Fibroblast of lung (primary cell): ENCODE results near the gene CSNK2A2. TPM values are rescaled to one million over a fixed set of nuclear protein-coding genes. Genes with fewer than 3 reads are reported as not detected.

Source experiments
- DNase-seq, 2 donors: peaks; one replicate each; pipeline versions ENCODE4 v3.0.0 to v3.0.0-alpha.2; 2010; ENCODE audit warnings: low read depth in 2 of 2
- H2AFZ ChIP-seq: 2 replicates; pipeline ENCODE4 v1.5.1; 2012; ENCODE audit warnings: low read length, control low read depth, inconsistent platforms
- H3K27ac ChIP-seq: 2 replicates; pipeline ENCODE4 v1.5.1; 2011; ENCODE audit warnings: low read length, control low read depth; ENCODE audit not compliant: insufficient read depth
- H3K27me3 ChIP-seq: 2 replicates; pipeline ENCODE4 v1.5.1; 2011; ENCODE audit warnings: mild to moderate bottlenecking, low read length; ENCODE audit not compliant: control insufficient read depth, insufficient read depth
- H3K36me3 ChIP-seq: 2 replicates; pipeline ENCODE4 v1.5.1; 2011; ENCODE audit warnings: low read length; ENCODE audit not compliant: control insufficient read depth, insufficient read depth
- H3K4me1 ChIP-seq: 2 replicates; pipeline ENCODE4 v1.5.1; 2011; ENCODE audit warnings: low read length; ENCODE audit not compliant: control insufficient read depth, insufficient read depth; ENCODE audit errors: extremely low read depth
- H3K4me2 ChIP-seq: 2 replicates; pipeline ENCODE4 v1.5.1; 2011; ENCODE audit warnings: low read length, control low read depth; ENCODE audit not compliant: insufficient read depth; ENCODE audit errors: extremely low read depth
- H3K4me3 ChIP-seq, 4 experiments: fragments of 200-600 bp in 1 of 4; sonication (generic) in 1 of 4; replicated peaks in 1 of 4; 2 replicates each; pipeline ENCODE4 v1.5.1; 2011 to 2016; ENCODE audit warnings: low read length in 4 of 4, low read depth in 3 of 4, mild to moderate bottlenecking in 3 of 4, control low read depth in 2 of 4, inconsistent platforms in 1 of 4, mixed read lengths in 1 of 4; ENCODE audit not compliant: insufficient read depth in 1 of 4; ENCODE audit errors: control extremely low read depth in 1 of 4
- H3K79me2 ChIP-seq: 2 replicates; pipeline ENCODE4 v1.5.1; 2012; ENCODE audit warnings: mild to moderate bottlenecking, low read length, inconsistent platforms; ENCODE audit not compliant: control insufficient read depth, insufficient read depth
- H3K9ac ChIP-seq: 2 replicates; pipeline ENCODE4 v1.5.1; 2011; ENCODE audit warnings: mild to moderate bottlenecking, low read length, control low read depth; ENCODE audit not compliant: insufficient read depth
- H3K9me3 ChIP-seq: 2 replicates; pipeline ENCODE4 v1.5.1; 2012; ENCODE audit warnings: low read depth, low read length; ENCODE audit not compliant: control insufficient read depth, insufficient read depth
- H4K20me1 ChIP-seq: 2 replicates; pipeline ENCODE4 v1.5.1; 2011; ENCODE audit warnings: low read length; ENCODE audit not compliant: control insufficient read depth, insufficient read depth; ENCODE audit errors: extremely low read depth
- CTCF ChIP-seq, 2 donors: IDR thresholded peaks in 1 of 2; conservative IDR thresholded peaks in 1 of 2; 1 replicate in 1 of 2; 2 replicates in 1 of 2; pipeline ENCODE4 v1.5.1; 2011 to 2012; ENCODE audit warnings: low read length in 2 of 2, control low read depth in 1 of 2, inconsistent platforms in 1 of 2, low read depth in 1 of 2, mild to moderate bottlenecking in 1 of 2
- EZH2 ChIP-seq: IDR thresholded peaks from 2 replicates; pipeline ENCODE4 v1.5.1; 2012; ENCODE audit warnings: low read length, control low read depth, mild to moderate bottlenecking; ENCODE audit errors: missing control alignments
- polyA plus RNA-seq, 2 donors: library from polyadenylated mRNA; depleted of rRNA in 1 of 2; stranded (reverse) in 1 of 2; unstranded in 1 of 2; fragments of >200 nt; gene quantifications; 2 replicates each; pipeline ENCODE4 v1.2.1, GENCODE V29; 2011 to 2012; ENCODE audit warnings: missing spikeins in 1 of 2
- total RNA-seq: library from RNA; depleted of rRNA; stranded (reverse); fragments of >200 nt; gene quantifications from 2 replicates; pipeline ENCODE4 v1.2.1, GENCODE V29; 2014

Gene CSNK2A2
- total and polyA plus RNA-seq, 2 donors (not counting 1 experiment from before 2014, with no cell fraction given): 33.4 to 54.3 TPM

DNA sequence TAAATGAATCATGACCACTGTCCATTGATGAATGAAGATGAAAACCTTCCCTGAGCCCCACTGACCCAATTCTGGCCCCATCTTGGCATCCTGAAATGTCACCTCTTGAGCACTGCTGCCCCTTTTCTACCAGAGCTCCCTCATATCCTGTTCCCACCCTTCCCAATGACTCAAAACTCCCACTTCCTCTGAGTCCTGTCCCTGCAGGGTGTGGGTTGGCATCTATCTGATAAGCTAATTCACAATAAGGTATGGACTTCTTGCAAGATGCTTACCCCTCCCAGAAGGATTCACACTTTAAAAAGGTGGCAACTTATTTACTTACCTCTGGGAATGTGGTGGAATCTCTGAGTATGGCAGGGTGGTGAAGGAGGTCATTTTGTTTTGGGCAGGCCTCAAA lies 13.3 kb upstream of the CSNK2A2 start:
- H3K79me2 ChIP-seq: no peaks in the 10 kb centered on the region
- no peaks in the 10 kb centered on the region for H4K20me1 ChIP-seq
- H3K36me3 ChIP-seq: no peaks in the 10 kb centered on the region
- DNase-seq: no peak
- no peaks in the 10 kb centered on the region for H3K27me3 ChIP-seq
- H3K4me1 ChIP-seq: no peaks in the 10 kb centered on the region
- no peak overlapping the region for H3K9ac ChIP-seq
- H2AFZ ChIP-seq: no peak overlapping the region
- no peaks in the 10 kb centered on the region for H3K9me3 ChIP-seq
- no peak overlapping the region for H3K4me2 ChIP-seq
- no peak overlapping the region for H3K27ac ChIP-seq
- no peak overlapping the region for H3K4me3 ChIP-seq
- TF ChIP-seq EZH2 (no peak), CTCF (conservative IDR thresholded peaks at IDR 0.05 in 1 of 2, IDR thresholded peaks at IDR 0.05 in 1 of 2; ENCODE audit: low read depth in 1 of 2, low read length in 2 of 2) (no peak)

- Histone ChIP-seq H3K9me3 (no peaks in the 10 kb centered on the region), H3K4me1 (no peaks in the 10 kb centered on the region), H3K79me2 (no peaks in the 10 kb centered on the region), H3K27me3 (peaks cover 3% of the 10 kb centered on the region), H4K20me1 (no peaks in the 10 kb centered on the region), H3K27ac (no peak overlapping the region), H3K4me3 (no peak overlapping the region), H2AFZ (no peak overlapping the region), H3K36me3 (no peaks in the 10 kb centered on the region), H3K4me2 (no peak overlapping the region), H3K9ac (no peak overlapping the region)
- DNase-seq: no peak
- TF ChIP-seq EZH2 (no peak), CTCF (conservative IDR thresholded peaks at IDR 0.05 in 1 of 2, IDR thresholded peaks at IDR 0.05 in 1 of 2; ENCODE audit: low read depth in 1 of 2, low read length in 2 of 2) (no peak)
Measured at GRCh38 chr16:58205276-58206036, 7.5 kb upstream of the CSNK2A2 start.

DNA sequence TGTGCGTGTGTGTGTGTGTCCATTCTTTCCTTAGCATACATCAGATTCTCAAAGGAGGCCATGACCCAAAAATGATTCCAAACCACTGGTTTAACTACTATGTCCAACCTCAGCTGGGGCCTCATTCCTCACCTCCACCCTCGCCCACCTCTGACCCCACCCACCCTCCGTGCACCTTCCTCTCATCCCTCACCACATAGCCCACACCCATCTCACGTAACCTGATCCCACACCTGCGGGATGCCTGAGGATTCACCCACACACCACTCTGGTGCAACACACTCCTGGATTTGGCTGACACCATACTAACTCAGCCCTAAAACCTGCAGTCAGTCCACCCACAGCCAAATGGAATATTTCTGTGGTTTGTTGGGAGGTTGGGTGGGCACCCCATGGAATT lies 3.3 kb upstream of the CSNK2A2 start:
- H3K27me3 ChIP-seq: peaks cover 6% of the 10 kb centered on the region
- no peaks in the 10 kb centered on the region for H3K9me3 ChIP-seq
- no peaks in the 10 kb centered on the region for H4K20me1 ChIP-seq
- H3K36me3 ChIP-seq: no peaks in the 10 kb centered on the region
- TF ChIP-seq CTCF (conservative IDR thresholded peaks at IDR 0.05 in 1 of 2, IDR thresholded peaks at IDR 0.05 in 1 of 2; ENCODE audit: low read depth in 1 of 2, low read length in 2 of 2) (no peak), EZH2 (no peak)
- no peak overlapping the region for H3K4me2 ChIP-seq
- H3K9ac ChIP-seq: no peak overlapping the region
- H2AFZ ChIP-seq: no peak overlapping the region
- H3K27ac ChIP-seq: no peak overlapping the region
- no peak overlapping the region for H3K4me3 ChIP-seq
- peaks cover 2% of the 10 kb centered on the region for H3K4me1 ChIP-seq
- peaks cover 12% of the 10 kb centered on the region for H3K79me2 ChIP-seq
- DNase-seq: no peak
